ENCODE data around the gene LAMB4. TPM values are rescaled to one million over a fixed set of nuclear protein-coding genes. Genes with fewer than 3 reads are reported as not detected.

The LAMB4 gene
- total and polyA plus RNA-seq, 2 of the 4 experiments (the other 2 are of a cell fraction): 0.12 to 0.18 TPM

DNA sequence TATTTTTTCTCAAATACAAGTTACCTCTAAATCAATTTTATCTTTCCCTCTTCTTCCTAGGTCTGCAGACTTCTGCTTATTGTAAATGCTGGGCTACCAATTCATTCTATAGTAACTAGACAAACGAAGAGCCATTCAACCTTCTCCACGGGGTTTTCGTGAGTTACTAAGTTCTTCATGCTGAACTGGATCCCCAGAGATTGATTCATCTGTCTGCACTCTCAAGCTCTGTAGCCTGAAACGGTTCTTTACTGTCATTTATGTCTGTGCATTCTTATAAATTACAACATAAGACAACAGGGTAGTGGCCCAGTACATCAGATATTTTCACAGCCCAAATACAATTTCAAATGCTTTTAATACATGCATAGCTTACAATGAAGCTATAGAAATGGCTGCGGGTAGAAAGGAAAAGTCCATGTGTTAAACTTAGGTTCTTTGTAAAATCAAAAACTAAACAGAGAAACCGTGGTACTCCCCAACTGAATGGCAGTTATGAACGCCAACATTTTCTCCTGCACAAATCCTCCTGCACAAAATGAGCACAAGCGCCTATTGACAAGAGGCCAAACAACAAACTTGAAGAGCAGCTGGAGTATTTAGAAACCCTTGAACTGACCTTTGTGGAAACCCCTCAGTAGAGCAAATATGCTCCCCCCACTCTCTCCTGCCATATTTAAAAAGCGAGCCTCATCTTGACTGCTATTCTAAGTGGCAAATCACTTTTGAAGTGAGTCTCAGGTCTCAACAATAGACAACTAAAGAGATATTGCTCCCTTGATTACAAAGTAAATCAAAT, 147.9 kb downstream of the LAMB4 start:
- no peak overlapping the region for H3K18ac ChIP-seq (ENCODE audit: low read depth, low read length)
- no peak overlapping the region for H3K14ac ChIP-seq (replicated peaks; ENCODE audit: low read depth, low read length)
- peaks cover 22% of the 10 kb centered on the region; the same call in 1 of the 2 replicates for H4K20me1 ChIP-seq (ENCODE audit: insufficient read depth, low read length)
- TF ChIP-seq, protein P1, sequence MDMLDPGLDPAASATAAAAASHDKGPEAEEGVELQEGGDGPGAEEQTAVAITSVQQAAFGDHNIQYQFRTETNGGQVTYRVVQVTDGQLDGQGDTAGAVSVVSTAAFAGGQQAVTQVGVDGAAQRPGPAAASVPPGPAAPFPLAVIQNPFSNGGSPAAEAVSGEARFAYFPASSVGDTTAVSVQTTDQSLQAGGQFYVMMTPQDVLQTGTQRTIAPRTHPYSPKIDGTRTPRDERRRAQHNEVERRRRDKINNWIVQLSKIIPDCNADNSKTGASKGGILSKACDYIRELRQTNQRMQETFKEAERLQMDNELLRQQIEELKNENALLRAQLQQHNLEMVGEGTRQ (IDR thresholded peaks at IDR 0.05; ENCODE audit: low read depth, low read length): no peak
- TF ChIP-seq RCOR1 (IDR thresholded peaks at IDR 0.05; ENCODE audit: insufficient replicate concordance, low read length): no peak
- no peak for TF ChIP-seq FOS (IDR thresholded peaks at IDR 0.05; ENCODE audit: low read depth, low read length)
- no peak for TF ChIP-seq MAFK (IDR thresholded peaks at IDR 0.05; ENCODE audit: low read depth, low read length)
- no peak for TF ChIP-seq MXI1 (IDR thresholded peaks at IDR 0.05; ENCODE audit: borderline replicate concordance, low read depth, low read length)
- H3K79me1 ChIP-seq (ENCODE audit: low read depth in 1 of 2, low read length in 2 of 2): peaks cover 9 to 34% of the 10 kb centered on the region in 2 experiments; a peak in 3 of 4 replicates
- H2BK15ac ChIP-seq (ENCODE audit: low read depth, low read length): no peak overlapping the region
- no peak overlapping the region for H2AK5ac ChIP-seq (ENCODE audit: low read depth, low read length)
- WGBS, 2 experiments (ENCODE audit: extremely low coverage in 2 of 2, insufficient read length in 1 of 2): no CpG with 5 or more reads among the region's 9 CpGs
- H4K8ac ChIP-seq (ENCODE audit: low read depth in 2 of 2, low read length in 2 of 2): no peak overlapping the region
- no peak overlapping the region for H2BK5ac ChIP-seq (ENCODE audit: low read depth, low read length, poor library complexity, severe bottlenecking)
- CTCF ChIA-PET: interaction anchor here (0.6 to 2.1 kb wide), 7 partner anchors 9 to 165 kb away, joined by 3 to 7 read pairs (median 3); no protein-coding TSS in a partner anchor
- H3K27ac ChIP-seq (ENCODE audit: insufficient read depth, low read length): no peak overlapping the region
- H2BK20ac ChIP-seq (ENCODE audit: low read depth, low read length): no peak overlapping the region
- no peak overlapping the region for H3K4me3 ChIP-seq (ENCODE audit: insufficient read depth, low read depth, low read length)
- DNase-seq (no peak), ATAC-seq (ENCODE audit: low read depth) (no peak)
- no peak overlapping the region for H3K4me2 ChIP-seq (ENCODE audit: low read depth, low read length)
- no peak overlapping the region for H3K23ac ChIP-seq (ENCODE audit: low read depth, low read length)
- no peak overlapping the region for H3K4ac ChIP-seq (ENCODE audit: low read depth, low read length)
- H2AK9ac ChIP-seq (replicated peaks; ENCODE audit: low read depth, low read length, poor library complexity): no peak overlapping the region
- POLR2A ChIA-PET (ENCODE audit: unreplicated experiment): no interaction called here
- peaks cover 5% of the 10 kb centered on the region; the same call in 1 of the 2 replicates for H3K9me1 ChIP-seq (ENCODE audit: insufficient read depth, low read length)
- in situ Hi-C loops (cut with MboI; ENCODE audit: low sequenced_read_pairs): no loop called here
- H3K27me3 ChIP-seq (ENCODE audit: control insufficient read depth, insufficient read depth, low read length): no peaks in the 10 kb centered on the region
- no peak overlapping the region for H3K9ac ChIP-seq (ENCODE audit: low read depth, low read length)
- peaks cover 3% of the 10 kb centered on the region for H3K4me1 ChIP-seq (ENCODE audit: control insufficient read depth, insufficient read depth, low read length)
- H2AFZ ChIP-seq (replicated peaks; ENCODE audit: low read length, poor library complexity): no peak overlapping the region
- BruUV-seq (replicated peaks): no TSS peak
- no peak overlapping the region for H4K5ac ChIP-seq (ENCODE audit: low read depth, low read length)
- no peaks in the 10 kb centered on the region for H3K9me3 ChIP-seq (ENCODE audit: control insufficient read depth, insufficient read depth, low read length)
- H3K56ac ChIP-seq (ENCODE audit: extremely low read depth, insufficient read depth, low read length): no peak overlapping the region
- dilution Hi-C loops (cut with HindIII; ENCODE audit: low sequenced_read_pairs, unreplicated experiment): no loop called here
- no peak overlapping the region for H2BK120ac ChIP-seq (ENCODE audit: low read depth, low read length)
- H3K36me3 ChIP-seq (ENCODE audit: control insufficient read depth, insufficient read depth, low read length): peaks cover 71% of the 10 kb centered on the region
- intact Hi-C loops (cut with micrococcal nuclease): loop anchor here (5.0 kb wide), 1 partner anchor 165 kb away; no protein-coding TSS in a partner anchor
- H4K91ac ChIP-seq (ENCODE audit: insufficient read depth, low read depth, low read length): no peak overlapping the region
